Heart right ventricle (tissue), 16 donors: ENCODE measurements around the gene PTPRD. TPM values are rescaled to one million over a fixed set of nuclear protein-coding genes. Genes with fewer than 3 reads are reported as not detected.
A peak's percentile ranks its signal among the peaks of the same experiment; 100 is the strongest.

ENCODE experiments used
- ATAC-seq, 8 donors: fragments of 200-7000 bp; cut with Tn5 transposase; one replicate each; pipeline ENCODE4 v1.9.1; 2020; ENCODE audit warnings: mild to moderate bottlenecking in 8 of 8, moderate library complexity in 8 of 8, moderate number of reproducible peaks in 1 of 8
- DNase-seq, 2 donors: peaks; one replicate each; pipeline ENCODE4 v3.0.0-alpha.2; 2020
- H3K27ac ChIP-seq, 10 donors: fragments of 200-600 bp; sonication (generic) in 2 of 10; one replicate each; pipeline versions ENCODE4 v1.5.0 to v1.8.0; 2020 to 2022; ENCODE audit warnings: mild to moderate bottlenecking in 3 of 10
- H3K27me3 ChIP-seq, 7 donors: fragments of 200-600 bp; one replicate each; pipeline ENCODE4 v1.8.0; 2021 to 2022; ENCODE audit warnings: mild to moderate bottlenecking in 2 of 7
- H3K36me3 ChIP-seq, 9 donors: fragments of 200-600 bp; sonication (generic) in 1 of 9; one replicate each; pipeline versions ENCODE4 v1.5.0 to v1.8.0; 2020 to 2022; ENCODE audit warnings: mild to moderate bottlenecking in 2 of 9
- H3K4me1 ChIP-seq, 9 donors: fragments of 200-600 bp; sonication (generic) in 1 of 9; one replicate each; pipeline versions ENCODE4 v1.5.0 to v1.8.0; 2020 to 2022; ENCODE audit warnings: mild to moderate bottlenecking in 4 of 9
- H3K4me3 ChIP-seq, 10 donors: fragments of 200-600 bp; sonication (generic) in 2 of 10; one replicate each; pipeline versions ENCODE4 v1.5.0 to v1.8.0; 2020 to 2022; ENCODE audit warnings: mild to moderate bottlenecking in 7 of 10, moderate library complexity in 2 of 10
- H3K9me3 ChIP-seq, 11 donors: fragments of 200-600 bp in 10 of 11; sonication (generic) in 2 of 11; one replicate each; pipeline versions ENCODE4 v1.5.0 to v1.8.0; 2013 to 2022; ENCODE audit warnings: mild to moderate bottlenecking in 2 of 11, control low read depth in 1 of 11, moderate library complexity in 1 of 11
- CTCF ChIP-seq, 9 donors: fragments of 200-600 bp; sonication (generic) in 2 of 9; IDR thresholded peaks; one replicate each; pipeline versions ENCODE4 v1.5.0 to v1.8.0; 2021 to 2022; ENCODE audit warnings: antibody characterized with exemption in 9 of 9, mild to moderate bottlenecking in 5 of 9, moderate library complexity in 1 of 9
- WGBS, 2 donors: extraction: QIAGEN DNeasy Blood & Tissue Kit; methylation state at CpG; one replicate each; pipeline ENCODE4 v1.1.7; 2013; ENCODE audit warnings: inconsistent platforms in 1 of 2; 5-methylcytosine and 5-hydroxymethylcytosine counted together
- intact Hi-C, 10 donors: fragments of 100-400 bp; cut with DNase I; formaldehyde crosslinking; loops; one replicate each; pipeline versions ENCODE4 v1.11.1 to v1.14.2; 2022
- polyA plus RNA-seq, 2 donors: library from polyadenylated mRNA; stranded (reverse); fragments of 200-250 nt; gene quantifications; one replicate each; pipeline ENCODE4 v1.2.3, GENCODE V29; 2013
- total RNA-seq, 10 donors: library from RNA; stranded (reverse); fragmentation: NEBNext Ultra II Directional in 3 of 10; extraction: Animal tissue kit (Norgen Biotek cat#: 25700) in 3 of 10; gene quantifications; one replicate each; pipeline versions ENCODE4 v1.2.1 to v1.2.4, GENCODE V29; 2021 to 2023
- donor health status: Arrhythmogenic right ventricular cardiomyopathy.
- donor health status: ischemic (EF 13 %, LVEDD 7.1; RV severe dilation, severe dysfunction).
- donor health status: healthy with polysubstance abuse.
- donor health status: DM: no; HTN: yes; CAD: no.
- donor health status: DM: no; HTN: no; CAD: no.
- donor health status: ischemic (EF 25% LVEDD 6.9; RV normal size, moderate dysfunction).
- donor health status: ischemic (EF 25% LVEDD 5.7; RV mildly dilated, moderate dysfunction).
- donor health status: healthy.
- donor health status: DM: yes; HTN: yes; CAD: no.
- donor health status: Ischemic cardiomyopathy.
- donor health status: ischemic (EF 35%, LVEDD 5.7; RV mildly dilated, moderate dysfunction).
- donor health status: nonischemic (EF 11% LVEDD 7.7; RV severe dilation, severe dysfunction).
- donor health status: DM: yes; HTN: yes; CAD: no.
- donor health status: PGD.
- donor health status: ischemic (EF 29% LVEDD 5.4; RV normal size, mild dysfunction).
- donor health status: nonischemic (EF 23%, LVEDD 6.1; RV moderate dilation, normal function).

PTPRD gene
- total and polyA plus RNA-seq, 12 donors = 1.4 to 25.2 (median 13.0) TPM

- TF ChIP-seq CTCF (IDR thresholded peaks at IDR 0.05) = no peak
- Histone ChIP-seq H3K4me1 (peaks cover 0 to 2% (median 0%) of the 10 kb centered on the region in 9 donors), H3K27me3 (no peaks in the 10 kb centered on the region), H3K4me3 (no peak overlapping the region), H3K9me3 (no peaks in the 10 kb centered on the region), H3K36me3 (no peaks in the 10 kb centered on the region), H3K27ac (no peak overlapping the region)
- no peak for DNase-seq
- intact Hi-C loops = loop anchor here in 1 of 10 donors (10.0 kb wide), 1 partner anchor 159 kb away; no protein-coding TSS in a partner anchor
- no peak for ATAC-seq
Observed at GRCh38 chr9:8666060-8666459, 1946.7 kb downstream of the PTPRD start.

GRCh38 chr9:8660383-8660782 is 1952.4 kb downstream of the PTPRD start:
- peak; percentile 38 to 57 for DNase-seq
- Histone ChIP-seq H3K27me3 (no peaks in the 10 kb centered on the region), H3K36me3 (no peaks in the 10 kb centered on the region), H3K9me3 (no peaks in the 10 kb centered on the region), H3K4me1 (peaks cover 0 to 17% (median 11%) of the 10 kb centered on the region in 9 donors), H3K4me3 (no peak overlapping the region), H3K27ac (no peak overlapping the region)
- no peak for TF ChIP-seq CTCF (IDR thresholded peaks at IDR 0.05)
- ATAC-seq = peak; percentile 59 to 73 (median 72)
- intact Hi-C loops = loop anchor here in 1 of 10 donors (10.0 kb wide), 1 partner anchor 164 kb away; no protein-coding TSS in a partner anchor

GRCh38 chr9:8659108-8659507 is 1953.7 kb downstream of the PTPRD start:
- intact Hi-C loops = no loop called here
- H3K36me3 ChIP-seq = no peaks in the 10 kb centered on the region
- H3K27me3 ChIP-seq = no peaks in the 10 kb centered on the region
- peaks cover 0 to 17% (median 12%) of the 10 kb centered on the region in 9 donors for H3K4me1 ChIP-seq
- H3K9me3 ChIP-seq = no peaks in the 10 kb centered on the region
- H3K4me3 ChIP-seq = no peak overlapping the region
- ATAC-seq (peak in 2 of 8 donors; percentile 31 to 53), DNase-seq (no peak)
- no peak overlapping the region for H3K27ac ChIP-seq
- no peak for TF ChIP-seq CTCF (IDR thresholded peaks at IDR 0.05)

GRCh38 chr9:8655071-8655470 is 1957.7 kb downstream of the PTPRD start:
- intact Hi-C loops = no loop called here
- Histone ChIP-seq H3K36me3 (no peaks in the 10 kb centered on the region), H3K4me3 (no peak overlapping the region), H3K4me1 (peaks cover 0 to 22% (median 6%) of the 10 kb centered on the region in 9 donors), H3K27me3 (no peaks in the 10 kb centered on the region), H3K9me3 (no peaks in the 10 kb centered on the region), H3K27ac (no peak overlapping the region)
- no peak for TF ChIP-seq CTCF (IDR thresholded peaks at IDR 0.05)
- WGBS, 2 donors = 76 to 86% methylated on average over 2 of the region's 2 CpGs
- DNase-seq (no peak), ATAC-seq (no peak)
